RWPE1 (cell line): ENCODE results near the gene SCYGR4.

Source experiments
- CTCF ChIA-PET: fragments of 350-600 bp; sonication (Branson Sonifier 250); formaldehyde crosslinking; extraction: SDS; loops from one replicate; lab custom pipeline; 2021; lab: Yijun Ruan, JAX
- POLR2A ChIA-PET: fragments of 400-600 bp; formaldehyde crosslinking; extraction: SDS; loops from one replicate; lab custom pipeline; 2020; ENCODE audit warnings: antibody characterized with exemption; ENCODE audit not compliant: low non-redundant PET; lab: Yijun Ruan, JAX
- DNase-seq: peaks from one replicate; pipeline ENCODE4 v3.0.0; 2012; ENCODE audit warnings: low spot score
- H3K27ac ChIP-seq: fragments of 450-650 bp; 2 replicates; pipeline ENCODE4 v1.5.1; 2017
- CTCF ChIP-seq: fragments of 450-650 bp; conservative IDR thresholded peaks from 2 replicates; pipeline ENCODE4 v1.5.1; 2017; ENCODE audit warnings: low read depth, mild to moderate bottlenecking

SCYGR4 gene

GRCh38 chr2:227630322-227630721, 13.0 kb downstream of the SCYGR4 start:
- CTCF ChIA-PET, result no interaction called here
- no peak for TF ChIP-seq CTCF
- no peak for DNase-seq
- H3K27ac ChIP-seq, result no peak overlapping the region
- POLR2A ChIA-PET, result no interaction called here

GRCh38 chr2:227632827-227633226, 15.5 kb downstream of the SCYGR4 start:
- no peak overlapping the region for H3K27ac ChIP-seq
- POLR2A ChIA-PET, result no interaction called here
- CTCF ChIA-PET, result no interaction called here
- TF ChIP-seq CTCF, result no peak
- DNase-seq, result no peak

GRCh38 chr2:227634201-227634600, 16.9 kb downstream of the SCYGR4 start:
- no peak for TF ChIP-seq CTCF
- no peak for DNase-seq
- H3K27ac ChIP-seq, result no peak overlapping the region
- ChIA-PET CTCF (no interaction called here), POLR2A (no interaction called here)

- no peak overlapping the region for H3K27ac ChIP-seq
- TF ChIP-seq CTCF, result no peak
- CTCF ChIA-PET, result no interaction called here
- POLR2A ChIA-PET, result no interaction called here
- no peak for DNase-seq
Measured at GRCh38 chr2:227642656-227643055, 25.4 kb downstream of the SCYGR4 start.

- ChIA-PET POLR2A (no interaction called here), CTCF (no interaction called here)
- TF ChIP-seq CTCF, result no peak
- no peak overlapping the region for H3K27ac ChIP-seq
- DNase-seq, result no peak
Measured at GRCh38 chr2:227643990-227644551, 26.8 kb downstream of the SCYGR4 start.

GRCh38 chr2:227653419-227653818, 36.1 kb downstream of the SCYGR4 start:
- CTCF ChIA-PET, result interaction anchor here (0.5 kb wide), 1 partner anchor 153 kb away, joined by 5 read pairs; no protein-coding TSS in a partner anchor
- no peak overlapping the region for H3K27ac ChIP-seq
- DNase-seq, result peak; percentile 8
- POLR2A ChIA-PET, result no interaction called here
- TF ChIP-seq CTCF, result no peak
